MM.1S (cell line): ENCODE measurements around the gene DNAJB1.

Experiments
- DNase-seq: peaks from one replicate; pipeline ENCODE4 v3.0.0-alpha.2; 2015
- H2AFZ ChIP-seq: fragments of 300-600 bp; sonication (generic); 2 replicates; pipeline ENCODE4 v1.6.0; 2016; ENCODE audit warnings: antibody characterized with exemption, low read length
- H3F3A ChIP-seq: fragments of 300-600 bp; sonication (generic); 2 replicates; pipeline ENCODE4 v1.6.1; 2016; ENCODE audit warnings: mild to moderate bottlenecking, antibody characterized with exemption, low read length, moderate library complexity, mixed read lengths; ENCODE audit not compliant: insufficient read depth
- H3K27ac ChIP-seq: fragments of 300-600 bp; sonication (generic); 2 replicates; pipeline ENCODE4 v1.5.1; 2016; ENCODE audit warnings: mild to moderate bottlenecking, low read length
- H3K27me3 ChIP-seq: fragments of 300-600 bp; sonication (generic); replicated peaks from 2 replicates; pipeline ENCODE4 v1.6.0; 2016; ENCODE audit warnings: low read length; ENCODE audit not compliant: insufficient read depth
- H3K36me3 ChIP-seq: fragments of 300-600 bp; sonication (generic); replicated peaks from 2 replicates; pipeline ENCODE4 v1.6.1; 2016; ENCODE audit warnings: mild to moderate bottlenecking, low read length, mixed read lengths; ENCODE audit not compliant: insufficient read depth
- H3K4me1 ChIP-seq: fragments of 300-600 bp; sonication (generic); 2 replicates; pipeline ENCODE4 v1.6.1; 2016; ENCODE audit warnings: low read length, mixed read lengths
- H3K4me2 ChIP-seq: fragments of 300-600 bp; sonication (generic); 2 replicates; pipeline ENCODE4 v1.6.0; 2016; ENCODE audit warnings: low read depth, low read length
- H3K4me3 ChIP-seq: fragments of 300-600 bp; sonication (generic); 2 replicates; pipeline ENCODE4 v1.5.1; 2016; ENCODE audit warnings: low read length, mixed read lengths
- H3K79me2 ChIP-seq: fragments of 300-600 bp; sonication (generic); 2 replicates; pipeline ENCODE4 v1.6.1; 2016; ENCODE audit warnings: mixed run types, low read length, mixed read lengths
- H3K9ac ChIP-seq: fragments of 300-600 bp; sonication (generic); 2 replicates; pipeline ENCODE4 v1.6.1; 2016; ENCODE audit warnings: low read length, mixed read lengths
- H3K9me2 ChIP-seq: fragments of 300-600 bp; sonication (generic); replicated peaks from 2 replicates; pipeline ENCODE4 v1.6.1; 2016; ENCODE audit warnings: mild to moderate bottlenecking, low read length, mixed read lengths; ENCODE audit not compliant: insufficient read depth
- H3K9me3 ChIP-seq: fragments of 300-600 bp; sonication (generic); replicated peaks from 2 replicates; pipeline ENCODE4 v1.6.1; 2016; ENCODE audit warnings: mild to moderate bottlenecking, low read length, mixed read lengths; ENCODE audit not compliant: insufficient read depth
- H4K20me1 ChIP-seq: fragments of 300-600 bp; sonication (generic); 2 replicates; pipeline ENCODE4 v1.6.1; 2016; ENCODE audit warnings: mild to moderate bottlenecking, low read length, moderate library complexity, mixed read lengths; ENCODE audit not compliant: insufficient read depth
- EZH2 ChIP-seq: fragments of 300-600 bp; sonication (generic); optimal IDR thresholded peaks from 2 replicates; pipeline ENCODE3; 2017; ENCODE audit warnings: low read depth, mild to moderate bottlenecking, antibody characterized with exemption, low read length, mixed read lengths
- EZH2phosphoT487 ChIP-seq: fragments of 300-600 bp; sonication (generic); IDR thresholded peaks from 2 replicates; pipeline ENCODE4 v1.6.1; 2018; ENCODE audit warnings: antibody characterized with exemption, low read length
- TF ChIP-seq, protein P1 (sequence below): fragments of 300-600 bp; sonication (generic); IDR thresholded peaks from 2 replicates; pipeline ENCODE4 v1.5.1; 2016; ENCODE audit warnings: antibody characterized with exemption, low read length, mixed read lengths

DNAJB1 gene

GRCh38 chr19:14519860-14520407 lies 1.7 kb upstream of the DNAJB1 start:
- H3K9ac ChIP-seq: no peak overlapping the region
- peaks cover 16% of the 10 kb centered on the region for H3K4me1 ChIP-seq
- no peak overlapping the region for H3K4me3 ChIP-seq
- H3K4me2 ChIP-seq: no peak overlapping the region
- TF ChIP-seq, protein P1, sequence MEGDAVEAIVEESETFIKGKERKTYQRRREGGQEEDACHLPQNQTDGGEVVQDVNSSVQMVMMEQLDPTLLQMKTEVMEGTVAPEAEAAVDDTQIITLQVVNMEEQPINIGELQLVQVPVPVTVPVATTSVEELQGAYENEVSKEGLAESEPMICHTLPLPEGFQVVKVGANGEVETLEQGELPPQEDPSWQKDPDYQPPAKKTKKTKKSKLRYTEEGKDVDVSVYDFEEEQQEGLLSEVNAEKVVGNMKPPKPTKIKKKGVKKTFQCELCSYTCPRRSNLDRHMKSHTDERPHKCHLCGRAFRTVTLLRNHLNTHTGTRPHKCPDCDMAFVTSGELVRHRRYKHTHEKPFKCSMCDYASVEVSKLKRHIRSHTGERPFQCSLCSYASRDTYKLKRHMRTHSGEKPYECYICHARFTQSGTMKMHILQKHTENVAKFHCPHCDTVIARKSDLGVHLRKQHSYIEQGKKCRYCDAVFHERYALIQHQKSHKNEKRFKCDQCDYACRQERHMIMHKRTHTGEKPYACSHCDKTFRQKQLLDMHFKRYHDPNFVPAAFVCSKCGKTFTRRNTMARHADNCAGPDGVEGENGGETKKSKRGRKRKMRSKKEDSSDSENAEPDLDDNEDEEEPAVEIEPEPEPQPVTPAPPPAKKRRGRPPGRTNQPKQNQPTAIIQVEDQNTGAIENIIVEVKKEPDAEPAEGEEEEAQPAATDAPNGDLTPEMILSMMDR: no peak
- no peak for TF ChIP-seq EZH2phosphoT487
- TF ChIP-seq EZH2: no peak
- peaks cover 32% of the 10 kb centered on the region for H3K79me2 ChIP-seq
- H3K27me3 ChIP-seq: no peaks in the 10 kb centered on the region
- no peaks in the 10 kb centered on the region for H3K9me3 ChIP-seq
- no peak overlapping the region for H2AFZ ChIP-seq
- H4K20me1 ChIP-seq: peaks cover 13% of the 10 kb centered on the region
- H3K36me3 ChIP-seq: peaks cover 17% of the 10 kb centered on the region
- no peak overlapping the region for H3K27ac ChIP-seq
- DNase-seq: no peak
- no peaks in the 10 kb centered on the region for H3K9me2 ChIP-seq
- H3F3A ChIP-seq: peaks cover 12% of the 10 kb centered on the region

DNA sequence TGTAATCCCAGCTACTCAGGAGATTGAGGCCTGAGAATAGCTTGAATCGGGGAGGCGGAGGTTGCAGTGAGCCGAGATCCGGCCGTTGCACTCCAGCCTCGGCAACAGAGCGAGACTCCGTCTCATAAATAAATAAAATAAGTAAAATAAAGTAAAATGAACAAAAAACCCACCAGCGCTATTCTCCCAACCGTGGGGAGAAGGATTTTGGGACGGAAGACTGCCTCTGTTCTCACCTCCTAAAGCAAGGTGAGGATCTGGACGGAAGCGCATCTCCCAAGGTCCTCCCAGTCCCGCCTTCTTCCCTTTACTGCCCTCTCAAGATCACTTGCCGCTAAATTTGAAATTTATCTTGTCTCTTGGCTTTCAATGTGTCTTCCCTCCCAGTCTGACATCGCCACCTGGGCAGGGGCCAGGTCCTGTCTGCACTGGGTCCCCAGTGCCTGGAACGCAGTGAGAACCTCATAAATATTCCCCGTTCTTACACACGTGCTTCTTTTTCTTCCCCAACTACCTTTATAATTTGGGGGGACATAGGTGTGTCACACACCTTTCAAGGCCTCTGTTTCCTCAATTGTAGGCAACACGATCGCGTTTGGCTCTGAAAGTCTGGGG lies 1.2 kb upstream of the DNAJB1 start:
- Histone ChIP-seq H3K36me3 (peaks cover 23% of the 10 kb centered on the region), H4K20me1 (peaks cover 19% of the 10 kb centered on the region), H2AFZ (no peak overlapping the region), H3F3A (peaks cover 18% of the 10 kb centered on the region), H3K4me1 (peaks cover 16% of the 10 kb centered on the region), H3K79me2 (peaks cover 38% of the 10 kb centered on the region), H3K4me3 (no peak overlapping the region), H3K27me3 (no peaks in the 10 kb centered on the region), H3K27ac (no peak overlapping the region), H3K9me3 (no peaks in the 10 kb centered on the region), H3K9ac (no peak overlapping the region), H3K4me2 (peak overlapping the region; percentile 58; the same call in 1 of the 2 replicates), H3K9me2 (no peaks in the 10 kb centered on the region)
- DNase-seq: no peak
- TF ChIP-seq EZH2phosphoT487: no peak
- no peak for TF ChIP-seq EZH2
- TF ChIP-seq, protein P1: no peak

DNA sequence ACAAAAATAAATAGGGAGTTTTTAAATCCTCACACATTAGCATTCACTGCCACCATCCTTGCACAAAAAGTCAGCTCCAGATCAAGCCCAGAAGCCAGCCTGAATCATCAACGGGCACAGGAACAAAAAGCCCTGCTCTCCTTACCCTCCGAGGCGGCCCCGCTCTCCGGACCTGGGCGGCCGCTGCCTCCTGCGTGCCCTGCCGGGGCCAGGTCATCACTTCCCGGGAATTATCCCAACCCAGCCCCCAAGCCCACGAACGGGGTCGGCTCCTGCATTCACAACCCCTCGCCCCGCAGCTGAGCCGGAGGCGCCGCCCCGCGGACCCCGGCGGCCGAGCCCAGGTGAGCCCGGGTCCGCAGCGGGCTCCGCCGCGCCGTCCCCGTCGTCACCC lies 754 bp downstream of the DNAJB1 start:
- DNase-seq: no peak
- Histone ChIP-seq H3K4me2 (peak overlapping the region; percentile 100), H3F3A (peaks cover 32% of the 10 kb centered on the region), H3K4me3 (peak overlapping the region; percentile 97), H3K4me1 (peaks cover 16% of the 10 kb centered on the region), H3K27me3 (no peaks in the 10 kb centered on the region), H3K9ac (peak overlapping the region; percentile 96; the same call in 1 of the 2 replicates), H4K20me1 (peaks cover 19% of the 10 kb centered on the region), H3K27ac (peak overlapping the region; percentile 25; the same call in 1 of the 2 replicates), H3K79me2 (peaks cover 38% of the 10 kb centered on the region), H3K9me2 (no peaks in the 10 kb centered on the region), H3K36me3 (peaks cover 23% of the 10 kb centered on the region), H3K9me3 (no peaks in the 10 kb centered on the region), H2AFZ (no peak overlapping the region)
- TF ChIP-seq EZH2: no peak
- TF ChIP-seq, protein P1: no peak
- TF ChIP-seq EZH2phosphoT487: no peak
